ENCODE measurements around the gene RACGAP1. TPM values are rescaled to one million over a fixed set of nuclear protein-coding genes. Genes with fewer than 3 reads are reported as not detected.

Gene RACGAP1
- total and polyA plus RNA-seq, 8 donors = 20.7 to 79.4 (median 43.4) TPM

- DNase-seq (no peak), ATAC-seq (no peak)
- Histone ChIP-seq H3K27me3 (peaks cover 0 to 9% of the 10 kb centered on the region in 2 donors), H3K9me3 (no peaks in the 10 kb centered on the region), H3K27ac (no peak overlapping the region), H3K4me3 (no peak overlapping the region), H3K36me3 (no peaks in the 10 kb centered on the region), H3K4me1 (peaks cover 3 to 6% of the 10 kb centered on the region in 2 donors)
- intact Hi-C loops (cut with DNase I) = no loop called here
- TF ChIP-seq, protein P1, sequence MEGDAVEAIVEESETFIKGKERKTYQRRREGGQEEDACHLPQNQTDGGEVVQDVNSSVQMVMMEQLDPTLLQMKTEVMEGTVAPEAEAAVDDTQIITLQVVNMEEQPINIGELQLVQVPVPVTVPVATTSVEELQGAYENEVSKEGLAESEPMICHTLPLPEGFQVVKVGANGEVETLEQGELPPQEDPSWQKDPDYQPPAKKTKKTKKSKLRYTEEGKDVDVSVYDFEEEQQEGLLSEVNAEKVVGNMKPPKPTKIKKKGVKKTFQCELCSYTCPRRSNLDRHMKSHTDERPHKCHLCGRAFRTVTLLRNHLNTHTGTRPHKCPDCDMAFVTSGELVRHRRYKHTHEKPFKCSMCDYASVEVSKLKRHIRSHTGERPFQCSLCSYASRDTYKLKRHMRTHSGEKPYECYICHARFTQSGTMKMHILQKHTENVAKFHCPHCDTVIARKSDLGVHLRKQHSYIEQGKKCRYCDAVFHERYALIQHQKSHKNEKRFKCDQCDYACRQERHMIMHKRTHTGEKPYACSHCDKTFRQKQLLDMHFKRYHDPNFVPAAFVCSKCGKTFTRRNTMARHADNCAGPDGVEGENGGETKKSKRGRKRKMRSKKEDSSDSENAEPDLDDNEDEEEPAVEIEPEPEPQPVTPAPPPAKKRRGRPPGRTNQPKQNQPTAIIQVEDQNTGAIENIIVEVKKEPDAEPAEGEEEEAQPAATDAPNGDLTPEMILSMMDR (IDR thresholded peaks at IDR 0.05) = no peak
Measured at GRCh38 chr12:50065726-50066310, 40.5 kb upstream of the RACGAP1 start.

DNA sequence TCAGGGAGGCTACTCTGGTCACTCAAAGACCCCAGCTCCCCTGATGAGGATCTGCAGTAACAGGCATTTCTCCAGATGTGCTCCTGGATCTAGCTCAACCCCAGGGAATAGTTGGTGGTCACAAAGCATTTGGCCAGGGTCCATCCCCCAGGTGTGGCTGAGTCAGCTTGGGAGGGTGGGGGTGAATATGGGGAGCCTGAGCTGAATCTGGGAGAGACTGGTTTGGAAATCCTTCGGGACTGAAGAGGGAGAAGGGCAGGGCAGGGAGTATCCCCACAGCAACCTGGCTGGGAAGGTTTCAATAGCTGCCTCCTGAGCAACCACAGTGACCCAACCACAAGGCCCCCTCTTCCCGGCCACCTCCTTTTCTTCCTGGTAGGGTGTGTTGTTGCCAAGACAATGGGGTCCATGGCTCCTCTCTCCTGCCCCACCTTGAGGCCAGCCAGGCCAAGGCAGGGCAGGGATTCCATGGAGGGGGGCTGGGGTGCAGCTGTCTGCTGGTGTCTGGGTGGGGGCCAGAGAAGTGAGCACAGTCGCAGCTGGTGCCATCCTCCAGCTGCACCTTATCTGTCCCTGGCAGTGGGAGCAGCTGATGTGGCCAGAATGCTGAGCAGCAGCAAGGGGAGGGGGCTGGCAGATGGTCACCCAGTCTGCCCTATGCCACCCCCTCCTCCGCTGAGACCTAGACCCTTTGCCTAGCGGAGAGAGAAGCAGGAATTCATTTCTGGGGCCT is 37.6 kb upstream of the RACGAP1 start:
- DNase-seq (no peak), ATAC-seq (no peak)
- Histone ChIP-seq H3K27ac (no peak overlapping the region), H3K27me3 (peaks cover 0 to 26% of the 10 kb centered on the region in 2 donors), H3K4me1 (peaks cover 0 to 8% of the 10 kb centered on the region in 2 donors), H3K9me3 (no peaks in the 10 kb centered on the region), H3K4me3 (no peak overlapping the region), H3K36me3 (no peaks in the 10 kb centered on the region)
- TF ChIP-seq, protein P1 (IDR thresholded peaks at IDR 0.05) = no peak
- intact Hi-C loops (cut with DNase I) = loop anchor here in 1 of 2 donors (5.0 kb wide), 1 partner anchor 91 kb away; the partner anchor contains the start of gene AQP6

- Histone ChIP-seq H3K9me3 (no peaks in the 10 kb centered on the region), H3K27ac (no peak overlapping the region), H3K4me3 (no peak overlapping the region), H3K27me3 (peaks cover 0 to 33% of the 10 kb centered on the region in 2 donors), H3K36me3 (no peaks in the 10 kb centered on the region), H3K4me1 (peaks cover 2 to 14% of the 10 kb centered on the region in 2 donors)
- ATAC-seq (no peak), DNase-seq (no peak)
- intact Hi-C loops (cut with DNase I) = loop anchor here in 1 of 2 donors (5.0 kb wide), 1 partner anchor 90 kb away; the partner anchor contains the start of gene AQP6
- TF ChIP-seq, protein P1 (IDR thresholded peaks at IDR 0.05) = no peak
Measured at GRCh38 chr12:50061946-50062686, 36.8 kb upstream of the RACGAP1 start.

DNA sequence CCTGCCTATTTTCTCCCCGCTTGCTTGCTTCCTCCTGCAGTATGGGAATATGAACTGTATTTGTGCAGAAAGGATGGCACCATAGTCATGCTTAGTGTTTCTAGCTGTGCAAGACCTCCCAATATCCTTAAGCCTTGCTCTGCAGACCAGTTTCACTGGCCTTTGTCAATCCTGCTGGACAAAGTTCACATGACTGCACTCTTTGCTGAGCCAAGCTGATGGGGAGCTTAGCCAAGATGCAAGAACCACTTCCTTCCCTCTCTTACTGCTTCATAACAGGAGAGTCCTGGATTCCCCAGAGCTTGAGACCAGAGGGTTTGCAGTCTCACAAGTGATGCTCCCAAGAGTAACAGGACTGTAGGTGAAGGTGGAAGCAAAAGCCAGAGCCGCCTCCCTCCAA is 35.9 kb upstream of the RACGAP1 start:
- TF ChIP-seq, protein P1 (IDR thresholded peaks at IDR 0.05) = no peak
- no peaks in the 10 kb centered on the region for H3K9me3 ChIP-seq
- peaks cover 8 to 24% of the 10 kb centered on the region in 2 donors for H3K4me1 ChIP-seq
- DNase-seq (no peak), ATAC-seq (peak; percentile 15)
- no peak overlapping the region for H3K4me3 ChIP-seq
- H3K27ac ChIP-seq = no peak overlapping the region
- H3K27me3 ChIP-seq = peaks cover 6 to 43% of the 10 kb centered on the region in 2 donors
- H3K36me3 ChIP-seq = no peaks in the 10 kb centered on the region
- intact Hi-C loops (cut with DNase I) = loop anchor here in 1 of 2 donors (5.0 kb wide), 1 partner anchor 89 kb away; the partner anchor contains the start of gene AQP6

Measured in left lung (tissue), 10 donors.